Occipital lobe (tissue), 3 donors: Measurements from ENCODE around the gene S100A9. TPM values are rescaled to one million over a fixed set of nuclear protein-coding genes. Genes with fewer than 3 reads are reported as not detected.
"Not testable (repeated sequence)": the region's sequence is repeated elsewhere in the genome, so short reads cannot be mapped to it uniquely, and the experiment has no call there.

Experiments used
- DNase-seq: peaks from one replicate; lab custom pipeline; 2025; lab: John Stamatoyannopoulos, UW
- small RNA-seq: library from RNA; depleted of rRNA; stranded (forward); fragments of <200 nt; gene quantifications from one replicate; pipeline ENCODE3, GENCODE V24; 2014
- total RNA-seq: library from RNA; depleted of rRNA; stranded (reverse); fragments of >200 nt; gene quantifications from one replicate; pipeline ENCODE4 v1.2.3, GENCODE V29; 2014

The S100A9 gene
- total RNA-seq, 1 donor from 2014 or later, result 26.5 TPM

GRCh38 chr1:153405825-153406599 is 48.4 kb downstream of the S100A9 start:
- not testable (repeated sequence) for DNase-seq

GRCh38 chr1:153407274-153407673 is 49.6 kb downstream of the S100A9 start:
- not testable (repeated sequence) for DNase-seq

Small RNAs within 50 kb of the gene (small RNA-seq; reads per million reads assigned to genes)
- gene RNU6-160P (not detected), gene S100A15A (not detected)

Other genes starting within 250 kb of the S100A9 start
- gene SPRR2F, start 244.3 kb upstream of the S100A9 start, total RNA-seq, result not detected
- gene SPRR2G, start 207.0 kb upstream of the S100A9 start, total RNA-seq, result not detected
- not detected for gene LELP1, start 154.4 kb upstream of the S100A9 start, total RNA-seq
- gene PRR9, start 140.3 kb upstream of the S100A9 start, total RNA-seq, result not detected
- not detected for gene LORICRIN, start 98.2 kb upstream of the S100A9 start, total RNA-seq
- gene PGLYRP3, start 44.9 kb upstream of the S100A9 start, total RNA-seq, result not detected
- gene PGLYRP4, start 9.0 kb upstream of the S100A9 start, total RNA-seq, result not detected
- gene S100A12, start 17.8 kb downstream of the S100A9 start, total RNA-seq, result 4.1 TPM
- gene S100A8, start 33.2 kb downstream of the S100A9 start, total RNA-seq, result 3.9 TPM
- gene S100A7A, start 58.7 kb downstream of the S100A9 start, total RNA-seq, result not detected
- gene S100A7, start 102.8 kb downstream of the S100A9 start, total RNA-seq, result not detected
- gene S100A6, start 178.1 kb downstream of the S100A9 start, total RNA-seq, result 9.2 TPM
- not detected for gene S100A5, start 183.1 kb downstream of the S100A9 start, total RNA-seq
- 0.62 TPM for gene S100A4, start 188.0 kb downstream of the S100A9 start, total RNA-seq
- gene S100A3, start 191.4 kb downstream of the S100A9 start, total RNA-seq, result not detected
- gene S100A2, start 208.0 kb downstream of the S100A9 start, total RNA-seq, result not detected